Fibroblast of upper back skin (primary cell): ENCODE measurements around the gene STAB1.

Source experiments
- DNase-seq: peaks from one replicate; pipeline ENCODE4 v3.0.0-alpha.2; 2013

The STAB1 gene

GRCh38 chr3:52512105-52512504, 17.0 kb downstream of the STAB1 start:
- DNase-seq = no peak

DNA sequence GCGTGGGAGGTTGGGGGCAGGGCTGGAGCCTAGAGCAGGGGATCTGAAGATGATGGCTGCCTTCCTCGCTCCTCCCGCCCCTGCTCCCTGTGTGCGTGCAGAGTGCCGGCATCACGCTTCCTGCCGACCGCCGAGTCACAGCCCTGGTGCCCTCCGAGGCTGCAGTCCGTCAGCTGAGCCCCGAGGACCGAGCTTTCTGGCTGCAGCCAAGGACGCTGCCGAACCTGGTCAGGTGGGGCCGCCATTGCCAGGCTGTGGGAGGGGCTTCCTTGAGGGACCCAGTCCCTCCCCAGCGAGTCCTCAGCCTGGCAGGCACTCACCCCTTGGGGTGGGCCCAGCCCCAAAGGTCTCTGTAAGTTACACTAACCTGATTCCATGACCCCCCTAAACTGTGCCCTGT, 17.6 kb downstream of the STAB1 start:
- no peak for DNase-seq

DNA sequence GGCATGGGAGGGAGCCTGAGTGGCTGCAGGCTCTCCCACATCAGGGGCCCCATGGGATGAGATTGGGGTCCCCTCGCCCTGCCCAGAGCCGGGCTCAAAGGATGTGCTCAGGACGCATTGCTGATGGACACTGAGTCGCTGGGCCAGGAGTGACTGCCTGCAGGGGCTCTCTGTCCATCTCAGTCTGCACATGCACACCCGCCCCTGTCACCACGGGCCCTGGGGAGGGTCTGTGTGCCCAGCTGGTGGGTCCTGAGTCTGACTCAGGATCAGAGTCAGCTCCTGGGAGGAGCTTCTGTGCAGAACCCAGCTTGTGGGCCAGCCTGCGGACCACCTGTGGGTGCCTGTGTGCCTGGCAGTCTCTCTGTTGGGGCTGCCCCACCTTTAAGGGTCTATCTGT, 18.1 kb downstream of the STAB1 start:
- DNase-seq = no peak

GRCh38 chr3:52514576-52514975, 19.4 kb downstream of the STAB1 start:
- no peak for DNase-seq

DNA sequence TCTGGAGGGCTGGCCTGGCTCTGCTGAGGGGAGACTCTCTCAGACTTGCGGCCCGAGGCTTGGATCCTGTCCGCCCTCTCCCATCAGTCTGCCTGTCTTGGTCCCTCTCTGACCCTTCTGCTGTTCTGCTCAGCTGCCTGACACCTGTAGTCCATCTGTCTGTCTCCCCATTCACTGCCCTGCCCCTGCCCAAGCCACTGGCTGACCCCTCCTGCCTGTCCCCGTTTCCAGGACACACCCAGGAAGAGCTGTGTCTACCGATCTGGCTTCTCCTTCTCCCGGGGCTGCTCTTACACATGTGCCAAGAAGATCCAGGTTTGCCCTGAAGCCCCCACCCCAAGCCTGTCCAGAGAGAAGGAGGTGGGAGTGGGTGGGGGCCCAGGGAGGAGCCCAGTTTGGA, 20.1 kb downstream of the STAB1 start:
- no peak for DNase-seq

GRCh38 chr3:52516509-52517195, 21.5 kb downstream of the STAB1 start:
- no peak for DNase-seq

- no peak for DNase-seq
These were observed 22.9 kb downstream of the STAB1 start for GRCh38 chr3:52517796-52518722.

DNA sequence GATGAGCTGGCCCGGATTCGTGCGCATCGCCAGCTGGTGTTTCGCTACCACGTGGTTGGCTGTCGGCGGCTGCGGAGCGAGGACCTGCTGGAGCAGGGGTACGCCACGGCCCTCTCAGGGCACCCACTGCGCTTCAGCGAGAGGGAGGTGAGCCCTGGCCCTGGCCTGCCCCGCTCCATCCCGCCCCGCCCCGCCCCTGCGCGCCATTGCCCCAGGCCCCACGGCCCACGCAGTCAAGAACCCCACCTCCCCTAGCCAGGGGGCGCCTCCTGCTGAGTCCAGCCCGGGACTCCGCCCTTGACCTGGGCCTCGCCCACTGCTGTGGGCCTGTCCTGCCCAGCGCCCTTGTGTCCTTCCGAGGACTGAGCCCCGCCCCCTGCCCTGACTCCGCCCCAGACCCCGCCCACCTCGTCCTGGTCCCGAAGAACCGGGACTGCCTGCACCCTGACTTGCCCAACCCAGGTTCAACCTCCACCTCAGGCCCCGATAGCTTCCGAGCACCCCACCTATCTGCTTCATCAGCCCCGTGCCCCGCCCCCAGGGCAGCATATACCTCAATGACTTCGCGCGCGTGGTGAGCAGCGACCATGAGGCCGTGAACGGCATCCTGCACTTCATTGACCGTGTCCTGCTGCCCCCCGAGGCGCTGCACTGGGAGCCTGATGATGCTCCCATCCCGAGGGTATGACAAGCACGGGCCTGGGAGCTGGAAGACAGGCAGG, 23.7 kb downstream of the STAB1 start:
- DNase-seq = no peak

DNA sequence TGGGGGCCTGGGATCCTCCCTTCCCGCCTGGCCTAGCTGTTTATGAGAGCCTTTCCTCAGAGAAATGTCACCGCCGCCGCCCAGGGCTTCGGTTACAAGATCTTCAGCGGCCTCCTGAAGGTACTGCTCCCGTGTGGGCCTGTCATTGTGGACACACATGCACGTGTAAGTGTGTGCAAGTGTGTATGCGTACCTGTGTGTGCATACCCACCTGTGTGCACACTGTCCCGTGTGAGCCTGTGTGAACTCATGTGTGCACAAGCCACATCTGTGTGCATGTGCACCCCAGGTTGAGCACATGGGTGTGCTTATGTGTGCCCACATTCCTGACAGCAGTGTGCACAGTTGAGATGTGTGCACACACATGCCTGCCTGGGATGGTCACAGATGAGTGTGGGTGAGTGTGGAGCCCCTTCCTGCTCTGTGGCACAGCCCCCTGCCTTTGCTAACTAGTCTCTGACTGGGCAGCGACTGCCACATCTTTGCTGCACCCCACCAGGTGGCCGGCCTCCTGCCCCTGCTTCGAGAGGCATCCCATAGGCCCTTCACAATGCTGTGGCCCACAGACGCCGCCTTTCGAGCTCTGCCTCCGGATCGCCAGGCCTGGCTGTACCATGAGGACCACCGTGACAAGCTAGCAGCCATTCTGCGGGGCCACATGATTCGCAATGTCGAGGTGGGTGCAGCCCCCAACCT, 24.5 kb downstream of the STAB1 start:
- no peak for DNase-seq

DNA sequence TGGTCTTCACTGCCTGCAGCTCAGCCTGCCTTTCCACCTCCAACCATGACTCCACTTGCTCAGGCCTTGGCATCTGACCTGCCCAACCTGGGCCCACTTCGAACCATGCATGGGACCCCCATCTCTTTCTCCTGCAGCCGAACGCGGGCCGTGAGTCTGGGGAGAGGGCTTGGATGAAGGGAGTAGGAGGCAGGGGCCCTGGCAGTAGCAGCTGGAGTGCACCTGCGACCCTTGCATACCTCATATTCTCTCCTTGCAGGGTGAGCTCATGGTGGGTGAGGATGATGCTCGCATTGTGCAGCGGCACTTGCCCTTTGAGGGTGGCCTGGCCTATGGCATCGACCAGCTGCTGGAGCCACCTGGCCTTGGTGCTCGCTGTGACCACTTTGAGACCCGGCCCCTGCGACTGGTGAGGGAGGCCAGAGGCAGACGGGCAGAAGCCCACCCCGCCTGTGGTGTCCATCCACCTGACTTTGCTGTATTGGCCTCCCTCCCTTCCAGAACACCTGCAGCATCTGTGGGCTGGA, 25.1 kb downstream of the STAB1 start:
- no peak for DNase-seq

- no peak for DNase-seq
These were observed 25.8 kb downstream of the STAB1 start for GRCh38 chr3:52520716-52521487.

DNA sequence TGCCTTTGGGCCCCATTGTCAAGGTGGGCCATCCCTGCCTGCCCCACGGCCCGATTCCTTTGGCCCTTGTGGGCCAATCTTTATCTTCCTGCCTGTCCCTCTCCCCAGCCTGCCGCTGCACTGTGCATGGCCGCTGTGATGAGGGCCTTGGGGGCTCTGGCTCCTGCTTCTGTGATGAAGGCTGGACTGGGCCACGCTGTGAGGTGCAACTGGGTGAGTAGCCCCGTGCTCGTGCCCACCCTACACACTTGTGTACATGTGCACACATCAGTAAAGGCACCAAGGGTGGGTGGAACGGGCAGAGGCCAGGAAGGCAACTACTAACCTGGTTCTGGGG, 26.3 kb downstream of the STAB1 start:
- no peak for DNase-seq

DNA sequence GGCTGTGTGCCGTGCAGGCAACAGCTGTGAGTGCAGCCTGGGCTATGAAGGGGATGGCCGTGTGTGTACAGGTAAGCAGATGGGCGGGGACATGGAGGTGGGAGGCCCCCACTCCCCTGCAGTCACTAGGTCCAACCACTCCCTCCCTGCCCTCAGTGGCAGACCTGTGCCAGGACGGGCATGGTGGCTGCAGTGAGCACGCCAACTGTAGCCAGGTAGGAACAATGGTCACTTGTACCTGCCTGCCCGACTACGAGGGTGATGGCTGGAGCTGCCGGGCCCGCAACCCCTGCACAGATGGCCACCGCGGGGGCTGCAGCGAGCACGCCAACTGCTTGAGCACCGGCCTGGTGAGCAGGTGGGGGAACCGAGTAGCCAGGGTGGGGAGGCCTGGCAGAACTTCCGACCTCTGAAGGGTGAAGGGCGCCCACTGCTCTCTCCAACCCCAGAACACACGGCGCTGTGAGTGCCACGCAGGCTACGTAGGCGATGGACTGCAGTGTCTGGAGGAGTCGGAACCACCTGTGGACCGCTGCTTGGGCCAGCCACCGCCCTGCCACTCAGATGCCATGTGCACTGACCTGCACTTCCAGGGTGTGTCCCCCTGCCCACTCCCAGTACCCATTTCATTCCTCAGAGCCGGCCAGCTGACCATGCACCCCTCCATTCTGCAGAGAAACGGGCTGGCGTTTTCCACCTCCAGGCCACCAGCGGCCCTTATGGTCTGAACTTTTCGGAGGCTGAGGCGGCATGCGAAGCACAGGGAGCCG, 26.9 kb downstream of the STAB1 start:
- DNase-seq = no peak

DNA sequence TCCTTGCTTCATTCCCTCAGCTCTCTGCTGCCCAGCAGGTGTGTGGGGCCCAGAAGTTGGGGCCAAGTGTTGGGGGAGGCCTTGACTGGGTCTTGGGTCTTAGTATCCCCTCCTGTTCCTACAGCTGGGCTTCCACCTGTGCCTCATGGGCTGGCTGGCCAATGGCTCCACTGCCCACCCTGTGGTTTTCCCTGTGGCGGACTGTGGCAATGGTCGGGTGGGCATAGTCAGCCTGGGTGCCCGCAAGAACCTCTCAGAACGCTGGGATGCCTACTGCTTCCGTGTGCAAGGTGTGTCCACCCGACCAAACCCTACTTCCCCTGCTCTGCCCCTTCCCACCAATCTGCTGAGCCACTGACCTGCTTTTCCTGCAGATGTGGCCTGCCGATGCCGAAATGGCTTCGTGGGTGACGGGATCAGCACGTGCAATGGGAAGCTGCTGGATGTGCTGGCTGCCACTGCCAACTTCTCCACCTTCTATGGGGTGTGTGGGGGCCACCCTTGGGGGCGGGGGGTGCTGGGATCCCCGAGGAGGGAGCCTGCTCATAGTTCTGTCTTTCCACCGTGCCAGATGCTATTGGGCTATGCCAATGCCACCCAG, 27.6 kb downstream of the STAB1 start:
- no peak for DNase-seq

- DNase-seq = no peak
These were observed 28.5 kb downstream of the STAB1 start for GRCh38 chr3:52523386-52524257.

GRCh38 chr3:52524258-52524751, 29.2 kb downstream of the STAB1 start:
- no peak for DNase-seq

GRCh38 chr3:52524752-52525679, 29.9 kb downstream of the STAB1 start:
- no peak for DNase-seq
